GM18519 (cell line): Measurements from ENCODE around the gene PRSS58.

Source experiments
- ATAC-seq: cut with Tn5 transposase; IDR thresholded peaks from one replicate; pipeline ENCODE4 v1.9.1; 2021; ENCODE audit warnings: mild to moderate bottlenecking, moderate library complexity; ENCODE audit not compliant: unreplicated experiment, low FRiP score

PRSS58 gene

DNA sequence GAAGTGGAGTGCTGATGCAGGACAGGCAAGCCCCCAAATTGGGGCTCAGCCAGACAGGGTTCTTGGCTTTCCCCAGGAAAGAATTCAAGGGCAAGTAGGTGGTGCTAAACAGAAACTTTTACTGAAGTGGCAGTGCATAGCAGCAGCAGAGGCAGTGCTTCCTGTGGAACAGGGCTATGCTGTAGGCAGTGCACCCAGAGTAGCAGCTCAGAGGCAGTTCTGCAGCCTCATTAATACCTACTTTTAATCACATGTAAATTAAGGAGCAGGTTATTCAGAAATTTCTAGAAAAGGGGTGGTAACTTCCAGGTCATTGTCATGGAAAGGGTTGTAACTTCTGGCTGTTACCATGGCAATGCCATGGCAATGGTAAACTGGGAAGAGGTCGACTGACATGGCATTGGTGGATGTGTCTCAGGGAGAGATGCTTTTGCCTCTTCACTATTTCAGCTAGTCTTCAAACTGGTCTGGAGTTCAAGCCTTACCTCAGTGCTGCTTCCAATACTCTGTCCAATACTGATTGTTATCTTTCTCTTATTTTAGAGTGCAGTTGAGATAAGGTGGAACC lies 29.2 kb downstream of the PRSS58 start:
- ATAC-seq = no peak
